WTC11 (cell line): ENCODE results near the gene GART. TPM values are rescaled to one million over a fixed set of nuclear protein-coding genes. Genes with fewer than 3 reads are reported as not detected.

ENCODE experiments used
- ATAC-seq: fragments of 200-7000 bp; cut with Tn5 transposase; 2 replicates; pipeline ENCODE4 v1.10.0; 2021; ENCODE audit warnings: mild to moderate bottlenecking, moderate library complexity
- CTCF ChIA-PET: fragments of 300-600 bp; sonication (Branson Sonifier 250); formaldehyde crosslinking; loops from one replicate; lab custom pipeline; 2021; ENCODE audit warnings: antibody characterized with exemption; lab: Charles Lee
- POLR2A ChIA-PET: fragments of 350-600 bp; sonication (Branson Sonifier 250); formaldehyde crosslinking; loops from one replicate; lab custom pipeline; 2021; ENCODE audit warnings: antibody characterized with exemption; lab: Charles Lee
- DNase-seq: peaks from one replicate; pipeline ENCODE4 v3.0.0; 2021; ENCODE audit warnings: low spot score
- H3K27ac Mint-ChIP-seq: 2 replicates; pipeline ENCODE4 v1.8.0; 2021; ENCODE audit warnings: mixed read lengths
- H3K27me3 Mint-ChIP-seq: 2 replicates; pipeline ENCODE4 v1.8.0; 2021; ENCODE audit warnings: low read depth, mild to moderate bottlenecking, moderate library complexity, mixed read lengths
- H3K36me3 Mint-ChIP-seq: 2 replicates; pipeline ENCODE4 v1.8.0; 2021; ENCODE audit warnings: mixed read lengths
- H3K4me1 Mint-ChIP-seq: 2 replicates; pipeline ENCODE4 v1.8.0; 2022; ENCODE audit warnings: mixed read lengths
- H3K4me3 Mint-ChIP-seq: 2 replicates; pipeline ENCODE4 v1.8.0; 2021; ENCODE audit warnings: mild to moderate bottlenecking, moderate library complexity, mixed read lengths
- H3K9me3 Mint-ChIP-seq: 2 replicates; pipeline ENCODE4 v1.8.0; 2021; ENCODE audit warnings: mixed read lengths
- CDX4 ChIP-seq: fragments of 250-450 bp; sonication (Bioruptor Pico); IDR thresholded peaks from 2 replicates; pipeline ENCODE4 v1.9.0; 2021; ENCODE audit warnings: moderate library complexity, mild to moderate bottlenecking, inconsistent platforms, borderline replicate concordance
- ELF4 ChIP-seq: sonication (generic); formaldehyde crosslinking; IDR thresholded peaks from 2 replicates; pipeline ENCODE4 v1.8.1; 2022; ENCODE audit warnings: low read depth, mild to moderate bottlenecking, moderate library complexity, missing genetic modification reagents
- ERG ChIP-seq: fragments of 250-450 bp; sonication (Bioruptor Pico); IDR thresholded peaks from 2 replicates; pipeline ENCODE4 v1.8.0; 2021; ENCODE audit warnings: mild to moderate bottlenecking
- GTF2I ChIP-seq: fragments of 250-450 bp; sonication (Bioruptor Pico); conservative IDR thresholded peaks from 2 replicates; pipeline ENCODE4 v1.4.0; 2021; ENCODE audit warnings: mild to moderate bottlenecking
- HMGXB4 ChIP-seq: sonication (generic); formaldehyde crosslinking; IDR thresholded peaks from 2 replicates; pipeline ENCODE4 v1.8.1; 2023; ENCODE audit warnings: mild to moderate bottlenecking, moderate library complexity, missing genetic modification reagents
- OVOL2 ChIP-seq: fragments of 250-450 bp; sonication (Bioruptor Pico); IDR thresholded peaks from 2 replicates; pipeline ENCODE4 v1.9.0; 2021; ENCODE audit warnings: mild to moderate bottlenecking, borderline replicate concordance
- PRDM15 ChIP-seq: sonication (generic); formaldehyde crosslinking; IDR thresholded peaks from 2 replicates; pipeline ENCODE4 v1.8.0; 2022; ENCODE audit warnings: missing genetic modification reagents
- RELA ChIP-seq: sonication (generic); formaldehyde crosslinking; IDR thresholded peaks from 2 replicates; pipeline ENCODE4 v1.8.1; 2022; ENCODE audit warnings: missing genetic modification reagents, mild to moderate bottlenecking, borderline replicate concordance
- SMAD3 ChIP-seq: sonication (generic); formaldehyde crosslinking; IDR thresholded peaks from 2 replicates; pipeline ENCODE4 v1.8.0; 2022; ENCODE audit warnings: missing genetic modification reagents, mild to moderate bottlenecking, borderline replicate concordance
- SMAD4 ChIP-seq: sonication (generic); formaldehyde crosslinking; IDR thresholded peaks from 2 replicates; pipeline ENCODE4 v1.8.0; 2022; ENCODE audit warnings: mild to moderate bottlenecking, missing genetic modification reagents
- SOX15 ChIP-seq: fragments of 250-450 bp; sonication (Bioruptor Pico); IDR thresholded peaks from 2 replicates; pipeline ENCODE4 v1.9.0; 2021; ENCODE audit warnings: mild to moderate bottlenecking
- ZBTB21 ChIP-seq: sonication (generic); formaldehyde crosslinking; IDR thresholded peaks from 2 replicates; pipeline ENCODE4 v1.8.1; 2023; ENCODE audit warnings: mild to moderate bottlenecking, missing genetic modification reagents, borderline replicate concordance
- ZNF396 ChIP-seq: fragments of 250-450 bp; sonication (Bioruptor Pico); IDR thresholded peaks from 2 replicates; pipeline ENCODE4 v1.8.0; 2021; ENCODE audit warnings: mild to moderate bottlenecking, moderate library complexity, borderline replicate concordance
- ZNF425 ChIP-seq: fragments of 250-450 bp; sonication (Bioruptor Pico); conservative IDR thresholded peaks from 2 replicates; pipeline ENCODE4 v1.9.0; 2021; ENCODE audit warnings: mild to moderate bottlenecking
- total RNA-seq: library from RNA; stranded (reverse); gene quantifications from 3 replicates; pipeline ENCODE4 v1.2.3, GENCODE V29; 2021
- TF ChIP-seq, protein P1 (sequence below): sonication (generic); formaldehyde crosslinking; IDR thresholded peaks from 2 replicates; pipeline ENCODE4 v1.8.0; 2022; ENCODE audit warnings: mild to moderate bottlenecking, missing genetic modification reagents
- TF ChIP-seq, protein P2 (sequence below): sonication (generic); formaldehyde crosslinking; IDR thresholded peaks from 2 replicates; pipeline ENCODE4 v1.8.0; 2022; ENCODE audit warnings: mild to moderate bottlenecking, missing genetic modification reagents

The GART gene
- total RNA-seq, 1 experiment from 2014 or later = 223 TPM

DNA sequence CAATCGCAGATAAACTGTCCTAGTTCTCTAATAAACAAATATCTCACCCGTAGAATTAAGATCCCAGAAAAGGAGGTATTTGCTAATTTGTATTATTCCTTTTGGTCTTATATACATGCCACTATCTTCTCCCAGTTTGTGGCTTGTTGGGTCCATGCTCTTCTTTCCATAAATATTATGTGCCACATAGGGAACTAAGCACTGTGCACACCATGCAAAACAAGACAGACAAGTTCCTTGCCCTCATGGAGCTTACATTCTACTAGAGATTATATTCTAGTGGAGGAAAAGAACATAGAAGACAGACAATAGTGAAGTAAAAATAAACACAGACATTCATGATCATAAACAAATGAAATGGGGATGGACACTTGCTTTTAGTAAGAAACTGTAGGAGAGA lies 4.7 kb downstream of the GART start:
- ChIA-PET POLR2A (no interaction called here), CTCF (no interaction called here)
- H3K9me3 Mint-ChIP-seq = peaks cover 6% of the 10 kb centered on the region
- H3K4me1 Mint-ChIP-seq = peaks cover 8% of the 10 kb centered on the region
- no peak overlapping the region for H3K27ac Mint-ChIP-seq
- no peaks in the 10 kb centered on the region for H3K27me3 Mint-ChIP-seq
- peaks cover 72% of the 10 kb centered on the region for H3K36me3 Mint-ChIP-seq
- TF ChIP-seq SMAD3 (CRISPR knock-in tag) = no peak
- TF ChIP-seq, protein P1, sequence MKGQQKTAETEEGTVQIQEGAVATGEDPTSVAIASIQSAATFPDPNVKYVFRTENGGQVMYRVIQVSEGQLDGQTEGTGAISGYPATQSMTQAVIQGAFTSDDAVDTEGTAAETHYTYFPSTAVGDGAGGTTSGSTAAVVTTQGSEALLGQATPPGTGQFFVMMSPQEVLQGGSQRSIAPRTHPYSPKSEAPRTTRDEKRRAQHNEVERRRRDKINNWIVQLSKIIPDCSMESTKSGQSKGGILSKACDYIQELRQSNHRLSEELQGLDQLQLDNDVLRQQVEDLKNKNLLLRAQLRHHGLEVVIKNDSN = no peak
- TF ChIP-seq HMGXB4 (CRISPR knock-in tag) = no peak
- no peak for TF ChIP-seq ZBTB21 (CRISPR knock-in tag)
- TF ChIP-seq ZNF425 (CRISPR knock-in tag) = no peak
- no peak for TF ChIP-seq SMAD4
- no peak for TF ChIP-seq GTF2I (CRISPR knock-in tag)
- TF ChIP-seq PRDM15 (CRISPR knock-in tag) = no peak
- TF ChIP-seq OVOL2 = no peak
- no peak for TF ChIP-seq ERG (CRISPR knock-in tag)
- TF ChIP-seq SOX15 (CRISPR knock-in tag) = no peak
- DNase-seq (no peak), ATAC-seq (no peak)
- H3K4me3 Mint-ChIP-seq = no peak overlapping the region

DNA sequence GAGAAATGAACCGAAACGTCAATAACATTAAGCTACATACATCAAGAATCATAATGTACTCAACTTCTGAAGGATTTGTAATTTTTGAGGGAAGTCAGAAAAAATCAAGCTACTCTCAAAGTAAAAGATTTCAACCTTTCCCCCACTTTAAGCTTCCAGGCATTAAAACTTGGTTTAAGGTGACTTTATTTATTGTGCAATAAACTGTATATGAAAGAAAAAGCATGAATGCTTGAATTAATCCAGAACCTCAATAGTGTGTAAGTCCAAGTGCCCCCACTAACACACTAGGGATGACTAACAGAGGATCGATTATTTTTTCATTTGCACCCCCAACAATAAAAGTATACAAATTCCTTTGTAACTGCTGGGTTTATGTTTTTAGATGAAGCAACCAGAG lies 10.9 kb downstream of the GART start:
- H3K36me3 Mint-ChIP-seq = peaks cover 88% of the 10 kb centered on the region
- CTCF ChIA-PET = no interaction called here
- TF ChIP-seq ELF4 = no peak
- TF ChIP-seq CDX4 = no peak
- no peak for TF ChIP-seq RELA
- no peak for TF ChIP-seq ZNF396
- TF ChIP-seq, protein P2, sequence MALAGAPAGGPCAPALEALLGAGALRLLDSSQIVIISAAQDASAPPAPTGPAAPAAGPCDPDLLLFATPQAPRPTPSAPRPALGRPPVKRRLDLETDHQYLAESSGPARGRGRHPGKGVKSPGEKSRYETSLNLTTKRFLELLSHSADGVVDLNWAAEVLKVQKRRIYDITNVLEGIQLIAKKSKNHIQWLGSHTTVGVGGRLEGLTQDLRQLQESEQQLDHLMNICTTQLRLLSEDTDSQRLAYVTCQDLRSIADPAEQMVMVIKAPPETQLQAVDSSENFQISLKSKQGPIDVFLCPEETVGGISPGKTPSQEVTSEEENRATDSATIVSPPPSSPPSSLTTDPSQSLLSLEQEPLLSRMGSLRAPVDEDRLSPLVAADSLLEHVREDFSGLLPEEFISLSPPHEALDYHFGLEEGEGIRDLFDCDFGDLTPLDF (CRISPR knock-in tag) = no peak
- TF ChIP-seq PRDM15 (CRISPR knock-in tag) = no peak
- TF ChIP-seq, protein P1 = no peak

More for the DNA sequence above, 10.9 kb downstream of the GART start:
- Mint-ChIP-seq H3K27ac (no peak overlapping the region), H3K4me3 (no peak overlapping the region), H3K9me3 (no peaks in the 10 kb centered on the region), H3K27me3 (no peaks in the 10 kb centered on the region), H3K4me1 (no peaks in the 10 kb centered on the region)
- no peak for ATAC-seq
- no peak for DNase-seq
- POLR2A ChIA-PET = no interaction called here
